ENCODE measurements around the gene PACS2. TPM values are rescaled to one million over a fixed set of nuclear protein-coding genes. Genes with fewer than 3 reads are reported as not detected.
"Not testable (repeated sequence)": the region's sequence is repeated elsewhere in the genome, so short reads cannot be mapped to it uniquely, and the experiment has no call there.

PACS2 gene
- total and polyA plus RNA-seq, 2 donors (not counting 1 experiment from before 2014, with no cell fraction given), result 65.6 to 70.7 TPM

- POLR2A ChIA-PET, result interaction anchor here (0.7 to 2.5 kb wide), 11 partner anchors 9 to 1771 kb away, joined by 3 to 25 read pairs (median 4); partner anchors contain the start of genes BTBD6 and PACS2
- H3K36me3 ChIP-seq (replicated peaks in 1 of 2; ENCODE audit: control extremely low read depth in 1 of 2, control insufficient read depth in 1 of 2, extremely low read depth in 1 of 2, insufficient read depth in 2 of 2, low read length in 1 of 2), result no peaks in the 10 kb centered on the region
- CTCF ChIA-PET, result interaction anchor here (0.6 to 2.5 kb wide), 8 partner anchors 13 to 189 kb away, joined by 3 to 12 read pairs (median 5); partner anchors contain the start of genes BTBD6 and PACS2
- H3K9ac ChIP-seq (ENCODE audit: low read length), result peak overlapping the region; percentile 73
- H3K27me3 ChIP-seq (replicated peaks in 1 of 4; ENCODE audit: control extremely low read depth in 1 of 4, control insufficient read depth in 3 of 4, insufficient read depth in 4 of 4, low read length in 3 of 4), result no peaks in the 10 kb centered on the region
- H3K27ac ChIP-seq (ENCODE audit: low read length in 2 of 2), result peak overlapping the region; percentile 82 to 85
- H3K27me3 Mint-ChIP-seq, result no peaks in the 10 kb centered on the region
- H3K4me1 ChIP-seq (ENCODE audit: control insufficient read depth in 2 of 2, insufficient read depth in 2 of 2, low read length in 2 of 2), result peaks cover 15 to 22% of the 10 kb centered on the region in 2 donors
- WGBS (ENCODE audit: insufficient coverage), result 7% methylated on average over 65 of the region's 65 CpGs
- H3K4me2 ChIP-seq (replicated peaks; ENCODE audit: low read depth, low read length, poor library complexity, severe bottlenecking), result peak overlapping the region; percentile 96
- no peaks in the 10 kb centered on the region for H3K9me3 ChIP-seq (ENCODE audit: control extremely low read depth in 1 of 3, control insufficient read depth in 2 of 3, insufficient read depth in 1 of 3, low read length in 2 of 3)
- H3K79me2 ChIP-seq (ENCODE audit: control insufficient read depth, insufficient read depth, low read length), result peaks cover 31% of the 10 kb centered on the region
- peaks cover 6% of the 10 kb centered on the region for H4K20me1 ChIP-seq (ENCODE audit: control insufficient read depth, insufficient read depth, low read length, poor library complexity, severe bottlenecking)
- intact Hi-C loops (cut with micrococcal nuclease), result loop anchor here (1.0 to 5.0 kb wide), 7 partner anchors 13 to 549 kb away; partner anchors contain the start of genes CLBA1, PACS2, SIVA1 and TEX22
- DNase-seq (peak; percentile 99), ATAC-seq (ENCODE audit: low read depth) (peak; percentile 81)
- peak overlapping the region in 4 of 5 experiments; percentile 63 to 78 (median 70) for H3K4me3 ChIP-seq (ENCODE audit: control extremely low read depth in 1 of 5, extremely low read depth in 1 of 5, insufficient read depth in 1 of 5, low read depth in 2 of 5, low read length in 4 of 5)
- no peak for TF ChIP-seq EZH2 (IDR thresholded peaks at IDR 0.05; ENCODE audit: borderline replicate concordance, insufficient read depth, low read depth, low read length, poor library complexity, severe bottlenecking)
- TF ChIP-seq CTCF (IDR thresholded peaks at IDR 0.05), result no peak
- peaks cover 20% of the 10 kb centered on the region for H3K4me1 Mint-ChIP-seq
- H3K27ac Mint-ChIP-seq, result peak overlapping the region; percentile 96
- no peaks in the 10 kb centered on the region for H3K9me3 Mint-ChIP-seq (ENCODE audit: insufficient read depth)
- H2AFZ ChIP-seq (ENCODE audit: insufficient read depth, low read depth, low read length, poor library complexity, severe bottlenecking), result peak overlapping the region; percentile 90
- H3K4me3 Mint-ChIP-seq, result peak overlapping the region; percentile 92
These were observed 13.2 kb upstream of the PACS2 start for GRCh38 chr14:105301103-105301914.

- H3K27me3 Mint-ChIP-seq; H3K36me3 ChIP-seq (replicated peaks in 1 of 2; ENCODE audit: control extremely low read depth in 1 of 2, control insufficient read depth in 1 of 2, extremely low read depth in 1 of 2, insufficient read depth in 2 of 2, low read length in 1 of 2); H3K27ac ChIP-seq (ENCODE audit: low read length in 2 of 2); H3K27me3 ChIP-seq (replicated peaks in 1 of 4; ENCODE audit: control extremely low read depth in 1 of 4, control insufficient read depth in 3 of 4, insufficient read depth in 4 of 4, low read length in 3 of 4); ATAC-seq (ENCODE audit: low read depth); H4K20me1 ChIP-seq (ENCODE audit: control insufficient read depth, insufficient read depth, low read length, poor library complexity, severe bottlenecking); DNase-seq; H3K9me3 ChIP-seq (ENCODE audit: control extremely low read depth in 1 of 3, control insufficient read depth in 2 of 3, insufficient read depth in 1 of 3, low read length in 2 of 3); H3K9me3 Mint-ChIP-seq (ENCODE audit: insufficient read depth): not testable (repeated sequence)
- 86% methylated on average over 1 of the region's 11 CpGs for WGBS (ENCODE audit: insufficient coverage)
- peak overlapping the region; percentile 90 for H2AFZ ChIP-seq (ENCODE audit: insufficient read depth, low read depth, low read length, poor library complexity, severe bottlenecking)
- intact Hi-C loops (cut with micrococcal nuclease), result loop anchor here (1.0 to 5.0 kb wide), 7 partner anchors 12 to 550 kb away; partner anchors contain the start of genes CLBA1, PACS2, SIVA1 and TEX22
- peak overlapping the region; percentile 96 for H3K27ac Mint-ChIP-seq
- H3K4me1 ChIP-seq (ENCODE audit: control insufficient read depth in 2 of 2, insufficient read depth in 2 of 2, low read length in 2 of 2), result peaks cover 15 to 22% of the 10 kb centered on the region in 2 donors
- H3K9ac ChIP-seq (ENCODE audit: low read length), result peak overlapping the region; percentile 73
- H3K4me3 ChIP-seq (ENCODE audit: control extremely low read depth in 1 of 5, extremely low read depth in 1 of 5, insufficient read depth in 1 of 5, low read depth in 2 of 5, low read length in 4 of 5), result peak overlapping the region in 1 of 5 experiments; percentile 67
- peak overlapping the region; percentile 92 for H3K4me3 Mint-ChIP-seq
- peaks cover 26% of the 10 kb centered on the region for H3K79me2 ChIP-seq (ENCODE audit: control insufficient read depth, insufficient read depth, low read length)
- POLR2A ChIA-PET, result interaction anchor here (1.1 to 2.5 kb wide), 3 partner anchors 12 to 188 kb away, joined by 4 to 25 read pairs (median 9); partner anchors contain the start of gene PACS2
- CTCF ChIA-PET, result interaction anchor here (0.6 to 1.9 kb wide), 2 partner anchors 12 to 60 kb away, joined by 4 to 12 read pairs; partner anchors contain the start of gene PACS2
- H3K4me2 ChIP-seq (replicated peaks; ENCODE audit: low read depth, low read length, poor library complexity, severe bottlenecking), result peak overlapping the region; percentile 96
- H3K4me1 Mint-ChIP-seq, result peaks cover 20% of the 10 kb centered on the region
These were observed 12.7 kb upstream of the PACS2 start for GRCh38 chr14:105301915-105302249.
